Mucosa of rectum (tissue), 2 donors: ENCODE results near the gene BTBD9.
"Not testable (repeated sequence)": the region's sequence is repeated elsewhere in the genome, so short reads cannot be mapped to it uniquely, and the experiment has no call there.

Experiments used
- H3K27ac ChIP-seq, 2 donors: one replicate each; pipeline ENCODE4 v1.7.0; 2013; ENCODE audit warnings: inconsistent platforms in 2 of 2, low read depth in 2 of 2, low read length in 2 of 2
- H3K27me3 ChIP-seq, 2 donors: one replicate each; pipeline ENCODE4 v1.7.0; 2013; ENCODE audit warnings: low read length in 2 of 2; ENCODE audit not compliant: control insufficient read depth in 2 of 2, insufficient read depth in 2 of 2
- H3K36me3 ChIP-seq, 2 donors: one replicate each; pipeline ENCODE4 v1.7.0; 2013; ENCODE audit warnings: low read length in 2 of 2; ENCODE audit not compliant: control insufficient read depth in 2 of 2, insufficient read depth in 2 of 2
- H3K4me1 ChIP-seq, 2 donors: one replicate each; pipeline ENCODE4 v1.7.0; 2013; ENCODE audit warnings: low read length in 2 of 2, mild to moderate bottlenecking in 1 of 2; ENCODE audit not compliant: control insufficient read depth in 2 of 2, insufficient read depth in 2 of 2
- H3K4me3 ChIP-seq, 2 donors: one replicate each; pipeline ENCODE4 v1.7.0; 2013; ENCODE audit warnings: low read length in 2 of 2
- H3K9ac ChIP-seq, 2 donors: one replicate each; pipeline ENCODE4 v1.7.0; 2013; ENCODE audit warnings: low read length in 2 of 2, low read depth in 1 of 2, mild to moderate bottlenecking in 1 of 2
- H3K9me3 ChIP-seq, 2 donors: one replicate each; pipeline ENCODE4 v1.7.0; 2013; ENCODE audit warnings: low read length in 2 of 2; ENCODE audit not compliant: control insufficient read depth in 2 of 2
- donor health status: healthy.
- donor health status: Normal muscosa, but diverticular disease.

Gene BTBD9

DNA sequence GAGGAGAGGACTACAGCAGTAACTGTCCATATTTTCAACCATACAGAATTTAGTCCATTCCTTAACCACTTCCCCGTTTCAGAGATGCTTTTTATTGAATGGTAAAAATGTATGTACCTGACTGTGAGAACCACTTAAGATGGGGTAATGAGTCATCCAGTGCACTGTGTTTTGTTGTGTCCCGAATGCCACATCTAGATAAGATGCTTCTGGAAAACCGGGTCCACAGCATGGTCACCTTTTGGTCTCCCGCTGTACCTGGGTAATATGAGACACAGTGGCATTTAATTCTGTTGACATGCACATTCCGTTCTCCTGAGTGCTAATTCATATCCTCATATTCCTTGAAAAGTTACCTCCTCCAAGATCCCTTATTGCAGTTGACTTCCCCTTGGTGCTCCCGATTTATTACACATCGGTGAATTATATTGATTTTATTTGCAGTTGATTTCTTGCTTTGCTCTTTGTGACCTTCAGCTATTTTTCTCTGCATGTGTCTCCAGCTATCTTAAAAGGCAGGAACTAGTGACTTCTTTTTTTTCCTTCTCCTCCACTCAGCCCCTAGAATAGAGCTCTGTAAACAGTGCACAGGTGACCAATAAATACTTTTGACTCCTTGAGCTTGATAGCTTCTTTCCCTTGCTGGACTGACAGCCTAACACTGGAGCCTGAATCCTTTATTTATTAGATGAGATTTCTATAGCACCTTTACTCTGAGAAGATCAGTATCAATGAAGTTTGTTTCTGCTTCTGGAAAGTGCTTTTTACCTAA, 505.6 kb downstream of the BTBD9 start:
- Histone ChIP-seq H3K4me3 (no peak overlapping the region), H3K27me3 (no peaks in the 10 kb centered on the region), H3K27ac (no peak overlapping the region), H3K4me1 (no peaks in the 10 kb centered on the region), H3K9me3 (no peaks in the 10 kb centered on the region), H3K9ac (no peak overlapping the region), H3K36me3 (no peaks in the 10 kb centered on the region)

- Histone ChIP-seq H3K27me3 (no peaks in the 10 kb centered on the region), H3K4me3 (no peak overlapping the region), H3K9me3 (no peaks in the 10 kb centered on the region), H3K36me3 (no peaks in the 10 kb centered on the region), H3K4me1 (no peaks in the 10 kb centered on the region), H3K9ac (no peak overlapping the region), H3K27ac (no peak overlapping the region)
Measured at GRCh38 chr6:38131527-38131965, 508.2 kb downstream of the BTBD9 start.

GRCh38 chr6:38127284-38127683, 512.4 kb downstream of the BTBD9 start:
- Histone ChIP-seq H3K27ac (no peak overlapping the region), H3K4me3 (no peak overlapping the region), H3K4me1 (no peaks in the 10 kb centered on the region), H3K9ac (no peak overlapping the region), H3K36me3 (peaks cover 9 to 10% of the 10 kb centered on the region in 2 donors), H3K27me3 (no peaks in the 10 kb centered on the region), H3K9me3 (no peaks in the 10 kb centered on the region)

DNA sequence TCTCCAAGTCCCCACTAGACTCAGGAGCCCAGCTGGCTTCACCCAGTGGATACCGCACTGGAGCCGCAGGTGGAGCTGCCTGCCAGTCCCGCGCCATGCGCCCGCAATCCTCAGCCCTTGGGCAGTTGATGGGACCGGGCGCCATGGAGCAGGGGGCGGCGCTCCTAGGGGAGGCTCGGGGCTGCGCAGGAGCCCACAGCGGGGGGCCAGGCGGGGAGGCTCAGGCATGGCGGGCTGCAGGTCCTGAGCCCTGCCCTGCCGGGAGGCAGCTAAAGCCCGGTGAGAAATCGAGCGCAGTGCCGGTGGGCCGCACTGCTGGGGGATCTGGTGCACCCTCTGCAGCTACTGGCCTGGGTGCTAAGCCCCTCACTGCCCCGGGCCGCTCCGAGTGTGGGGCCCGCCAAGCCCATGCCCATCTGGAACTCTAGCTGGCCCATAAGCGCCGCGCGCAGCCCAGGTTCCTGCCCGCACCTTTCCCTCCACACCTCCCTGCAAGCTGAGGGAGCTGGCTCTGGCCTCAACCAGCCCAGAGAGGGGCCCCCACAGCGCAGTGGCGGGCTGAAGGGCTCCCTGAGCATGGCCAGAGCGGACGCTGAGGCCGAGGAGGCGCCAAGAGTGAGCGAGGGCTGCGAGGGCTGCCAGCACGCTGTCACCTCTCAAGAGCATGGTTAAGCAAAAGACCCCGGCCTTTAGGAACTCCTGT, 515.4 kb downstream of the BTBD9 start:
- H3K9ac ChIP-seq, H3K4me1 ChIP-seq, H3K27ac ChIP-seq, H3K27me3 ChIP-seq, H3K9me3 ChIP-seq, H3K4me3 ChIP-seq: not testable (repeated sequence)
- peaks cover 10 to 11% of the 10 kb centered on the region in 2 donors for H3K36me3 ChIP-seq

GRCh38 chr6:38119516-38119915, 520.2 kb downstream of the BTBD9 start:
- Histone ChIP-seq H3K9me3 (no peaks in the 10 kb centered on the region), H3K9ac (no peak overlapping the region), H3K4me3 (no peak overlapping the region), H3K4me1 (peaks cover 0 to 4% of the 10 kb centered on the region in 2 donors), H3K36me3 (peaks cover 12 to 16% of the 10 kb centered on the region in 2 donors), H3K27ac (no peak overlapping the region), H3K27me3 (no peaks in the 10 kb centered on the region)

DNA sequence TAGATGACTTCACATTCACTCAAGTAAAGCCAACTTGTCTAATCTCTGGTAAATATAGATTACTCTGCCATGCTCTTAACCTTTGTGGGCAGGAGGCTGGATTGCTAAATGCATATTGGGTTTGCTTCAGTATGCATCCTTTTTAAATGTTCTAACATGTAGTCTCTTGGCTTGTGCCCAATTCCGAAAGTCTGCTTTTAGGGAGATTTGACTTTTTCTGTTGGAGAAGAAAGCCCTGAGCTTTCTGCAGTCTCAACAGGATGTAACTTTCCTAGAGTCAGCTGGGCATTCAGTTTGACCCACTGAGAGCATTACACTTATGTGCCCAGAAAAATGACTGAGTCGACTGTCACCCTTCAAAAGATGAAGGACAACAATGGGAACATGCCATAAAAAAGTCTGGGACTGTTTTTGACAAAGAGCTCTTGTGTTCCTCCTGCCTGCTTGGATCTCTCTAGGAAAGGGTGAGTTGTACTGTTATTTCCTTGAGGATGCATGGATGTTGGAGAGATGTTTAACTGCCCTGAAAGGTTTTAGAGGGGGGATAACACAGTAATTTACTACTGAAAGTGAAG, 520.9 kb downstream of the BTBD9 start:
- H3K27me3 ChIP-seq = no peaks in the 10 kb centered on the region
- H3K4me1 ChIP-seq = peaks cover 0 to 4% of the 10 kb centered on the region in 2 donors
- H3K9me3 ChIP-seq = no peaks in the 10 kb centered on the region

More for the DNA sequence above, 520.9 kb downstream of the BTBD9 start:
- peaks cover 12 to 16% of the 10 kb centered on the region in 2 donors for H3K36me3 ChIP-seq
- H3K4me3 ChIP-seq = no peak overlapping the region
- H3K9ac ChIP-seq = no peak overlapping the region
- no peak overlapping the region for H3K27ac ChIP-seq
